Hematopoietic multipotent progenitor cell (in vitro differentiated cells): ENCODE results near the gene RARB. TPM values are rescaled to one million over a fixed set of nuclear protein-coding genes. Genes with fewer than 3 reads are reported as not detected.
A peak's percentile ranks its signal among the peaks of the same experiment; 100 is the strongest.

Experiments used
- DNase-seq, 3 donors: peaks; one replicate each; pipeline ENCODE4 v3.0.0-alpha.2; 2011 to 2015; ENCODE audit warnings: low read depth in 2 of 3, low spot score in 2 of 3
- total RNA-seq: library from RNA; depleted of rRNA; stranded (reverse); fragments of >200 nt; gene quantifications from one replicate; pipeline ENCODE4 v1.2.3, GENCODE V29; 2012

Gene RARB
- under 0.01 TPM for total RNA-seq

DNA sequence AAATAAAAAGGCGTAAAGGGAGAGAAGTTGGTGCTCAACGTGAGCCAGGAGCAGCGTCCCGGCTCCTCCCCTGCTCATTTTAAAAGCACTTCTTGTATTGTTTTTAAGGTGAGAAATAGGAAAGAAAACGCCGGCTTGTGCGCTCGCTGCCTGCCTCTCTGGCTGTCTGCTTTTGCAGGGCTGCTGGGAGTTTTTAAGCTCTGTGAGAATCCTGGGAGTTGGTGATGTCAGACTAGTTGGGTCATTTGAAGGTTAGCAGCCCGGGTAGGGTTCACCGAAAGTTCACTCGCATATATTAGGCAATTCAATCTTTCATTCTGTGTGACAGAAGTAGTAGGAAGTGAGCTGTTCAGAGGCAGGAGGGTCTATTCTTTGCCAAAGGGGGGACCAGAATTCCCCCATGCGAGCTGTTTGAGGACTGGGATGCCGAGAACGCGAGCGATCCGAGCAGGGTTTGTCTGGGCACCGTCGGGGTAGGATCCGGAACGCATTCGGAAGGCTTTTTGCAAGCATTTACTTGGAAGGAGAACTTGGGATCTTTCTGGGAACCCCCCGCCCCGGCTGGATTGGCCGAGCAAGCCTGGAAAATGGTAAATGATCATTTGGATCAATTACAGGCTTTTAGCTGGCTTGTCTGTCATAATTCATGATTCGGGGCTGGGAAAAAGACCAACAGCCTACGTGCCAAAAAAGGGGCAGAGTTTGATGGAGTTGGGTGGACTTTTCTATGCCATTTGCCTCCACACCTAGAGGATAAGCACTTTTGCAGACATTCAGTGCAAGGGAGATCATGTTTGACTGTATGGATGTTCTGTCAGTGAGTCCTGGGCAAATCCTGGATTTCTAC lies at the start of gene RARB:
Gene RARB, plus strand, starts transcription at position 322 of the 847 bp plus-strand sequence. Its CDS starts 469 bp downstream, at position 791.
- DNase-seq: peak in 2 of 3 donors; percentile 26 to 45

DNA sequence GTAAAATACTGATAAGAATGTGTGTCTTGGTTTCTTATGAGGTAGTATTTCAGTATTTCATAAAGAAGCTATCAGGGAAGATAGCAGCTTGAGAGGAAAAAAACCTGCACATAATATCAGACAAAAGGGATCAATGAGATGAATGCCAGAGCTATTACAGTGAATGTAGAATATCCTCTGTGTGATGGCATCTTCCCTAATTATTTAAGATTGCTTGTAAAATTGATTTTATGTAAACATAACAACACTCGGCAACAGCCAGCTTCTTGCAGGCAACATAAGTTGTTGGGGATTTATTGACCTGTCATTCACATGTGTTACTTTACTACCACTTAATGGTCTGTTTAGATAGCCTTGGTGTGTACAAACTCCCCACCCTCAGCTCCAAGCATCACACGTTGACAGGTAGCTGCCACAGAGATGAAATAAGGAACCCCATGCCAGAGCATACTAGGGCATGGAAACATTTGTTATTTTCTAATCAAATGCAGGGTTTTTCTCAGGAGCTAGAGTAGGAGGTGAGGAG lies 49.2 kb upstream of the RARB start:
- no peak for DNase-seq

DNA sequence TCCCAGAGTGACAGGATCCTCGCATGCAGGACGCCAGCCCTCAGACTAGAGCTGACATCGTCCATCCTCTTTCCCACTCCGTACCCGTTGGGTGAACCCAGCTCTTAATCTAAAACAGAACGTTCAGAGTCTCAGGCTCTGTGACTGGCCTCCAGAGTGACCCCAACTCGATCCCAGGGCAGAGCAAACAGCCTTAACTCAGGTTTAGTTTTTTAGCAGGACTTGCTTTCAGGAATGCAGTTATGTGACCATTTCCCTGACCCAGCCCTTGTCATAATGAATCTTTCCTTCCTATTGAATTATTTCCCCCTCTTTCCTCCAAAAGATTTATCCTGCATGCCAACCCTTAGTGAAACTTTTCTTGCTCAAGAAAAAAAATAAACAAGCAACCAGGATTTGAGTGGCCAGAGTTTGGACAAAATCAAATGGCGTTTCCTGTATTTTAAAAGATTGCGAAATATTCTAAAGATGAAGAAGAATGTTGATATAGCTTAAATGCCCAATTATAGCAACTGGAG lies 47.8 kb upstream of the RARB start:
- no peak for DNase-seq

DNA sequence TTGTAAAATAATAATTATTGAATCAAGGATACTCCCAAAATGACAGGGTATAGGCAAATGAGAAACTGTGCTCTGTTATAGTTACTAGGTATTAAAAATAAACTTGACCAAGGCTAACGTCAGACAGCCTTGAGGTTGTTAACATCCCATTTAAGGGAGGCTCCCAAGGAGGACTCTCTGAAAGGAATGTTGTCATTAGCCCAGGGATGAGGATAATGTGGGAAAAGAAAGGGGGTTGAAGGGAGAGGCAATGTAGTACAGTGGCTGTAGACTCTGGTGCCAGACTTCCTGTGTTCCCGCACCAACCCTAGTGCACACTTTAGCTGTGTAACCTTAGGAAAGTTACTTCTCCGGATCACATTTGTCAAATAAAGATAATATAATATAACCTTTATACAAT lies 47.0 kb upstream of the RARB start:
- no peak for DNase-seq

DNA sequence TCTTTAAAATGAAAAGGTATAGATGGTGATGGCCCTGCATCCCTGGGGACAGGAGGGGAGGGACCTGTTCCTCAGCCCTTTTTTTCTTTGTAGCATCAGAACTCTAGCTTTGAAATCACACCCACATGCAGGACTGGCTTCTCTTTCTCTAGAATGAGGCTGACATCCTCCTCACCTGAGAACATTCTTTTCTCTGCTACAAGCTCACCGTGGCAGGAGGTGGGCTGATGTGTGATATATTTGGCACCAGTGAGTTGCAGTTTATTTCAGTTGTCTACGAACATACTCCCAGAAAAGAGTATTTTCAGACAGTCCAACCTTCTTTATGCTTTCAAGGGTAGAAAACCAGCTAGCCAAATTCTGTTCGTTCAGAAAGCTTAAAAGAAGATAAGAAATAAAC lies 43.6 kb upstream of the RARB start:
- DNase-seq: no peak

DNA sequence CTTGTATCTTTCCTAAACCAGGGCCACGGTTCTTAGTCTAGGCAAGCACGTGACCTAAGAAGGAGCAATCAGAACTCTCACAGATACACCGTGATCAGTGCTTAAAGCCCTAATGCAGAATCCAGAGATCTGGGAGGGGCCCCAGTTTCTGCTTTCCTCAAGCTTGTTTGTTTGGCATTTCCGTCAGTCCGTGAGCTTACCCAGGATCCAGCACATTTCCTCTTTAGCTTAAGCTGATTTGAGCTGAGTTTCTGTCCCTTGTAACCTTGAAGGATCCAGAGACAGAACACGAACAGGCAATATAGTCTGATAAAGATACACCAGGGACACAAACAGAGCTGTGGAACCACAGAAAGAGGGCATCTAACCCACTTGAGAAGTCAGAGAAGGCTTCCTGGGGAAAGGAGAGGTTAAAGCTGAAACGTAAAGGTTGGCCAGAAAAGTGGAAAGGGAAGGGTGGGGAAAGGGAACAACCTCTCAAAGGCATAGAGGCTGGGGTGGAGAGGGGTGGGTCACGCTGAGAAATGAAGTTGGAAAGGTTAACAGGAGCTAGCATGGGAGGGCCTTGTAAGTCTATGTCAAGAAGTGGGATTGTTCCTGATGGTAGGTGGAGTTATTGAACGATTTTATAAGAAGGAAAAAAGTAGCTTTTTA lies 42.1 kb upstream of the RARB start:
- DNase-seq: no peak

DNA sequence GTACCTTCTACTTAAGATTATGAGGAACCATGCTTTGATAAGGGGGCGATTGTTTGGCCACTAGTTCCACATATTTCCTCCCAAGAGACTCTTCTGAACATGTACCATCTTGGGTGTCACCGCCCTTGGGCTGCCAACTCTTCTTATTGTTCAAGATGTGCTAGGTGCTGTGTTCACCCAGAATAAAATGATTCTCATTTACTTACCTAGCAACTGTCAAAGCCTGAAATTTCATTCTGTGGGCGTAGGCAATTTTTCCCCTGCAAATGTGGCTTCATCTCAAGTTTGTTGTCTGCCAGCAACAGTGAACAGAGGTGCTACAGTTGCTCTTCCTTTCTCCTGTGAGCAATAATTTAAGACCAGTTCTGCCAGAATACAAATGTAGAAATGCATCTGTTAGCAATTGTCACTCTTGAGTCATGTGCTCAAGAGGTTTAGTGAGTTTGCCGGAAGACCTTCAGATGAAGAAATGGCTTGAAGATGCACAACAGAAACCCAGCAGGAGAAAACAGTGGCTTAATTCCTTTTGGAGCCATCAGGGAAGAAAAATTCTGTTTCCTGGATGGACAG lies 41.3 kb upstream of the RARB start:
- no peak for DNase-seq

DNA sequence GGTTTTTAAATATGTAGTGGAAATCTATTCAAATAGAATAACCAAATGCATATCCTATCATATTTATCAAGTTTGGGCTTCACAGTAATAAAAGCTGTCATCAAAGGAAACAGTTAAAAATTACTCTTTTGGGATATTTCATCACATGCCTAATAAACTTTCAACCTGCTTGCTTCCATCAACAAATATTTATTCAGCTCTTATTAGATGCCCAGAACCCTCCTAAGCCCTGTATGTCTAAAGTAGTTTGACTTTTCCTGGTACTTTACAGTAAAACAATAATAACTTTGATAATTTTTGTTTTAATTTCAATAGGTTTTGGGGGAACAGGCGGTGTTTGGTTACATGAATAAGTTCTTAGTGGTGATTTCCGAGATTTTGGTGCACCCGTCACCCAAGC lies 37.5 kb upstream of the RARB start:
- DNase-seq: no peak

DNA sequence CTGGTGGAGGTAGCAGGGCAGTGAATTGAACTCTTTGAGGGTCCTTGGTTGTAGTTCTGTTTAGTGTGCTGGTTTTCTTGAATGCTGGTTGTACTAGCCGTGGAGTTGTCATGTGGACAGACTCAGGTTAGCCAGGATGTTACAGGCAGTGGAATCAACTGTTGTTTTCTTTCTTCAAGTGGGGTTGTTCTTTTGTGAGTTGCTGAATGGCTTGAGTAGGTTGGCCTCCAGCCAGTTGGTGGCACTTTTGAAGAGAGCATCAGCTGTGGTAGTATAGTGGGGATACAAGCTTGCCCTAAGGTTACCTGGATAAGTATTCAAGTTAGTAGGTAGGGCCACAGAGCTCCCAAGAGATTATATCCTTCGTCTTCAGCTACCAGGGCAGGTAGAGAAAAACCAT lies 31.8 kb upstream of the RARB start:
- DNase-seq: no peak

DNA sequence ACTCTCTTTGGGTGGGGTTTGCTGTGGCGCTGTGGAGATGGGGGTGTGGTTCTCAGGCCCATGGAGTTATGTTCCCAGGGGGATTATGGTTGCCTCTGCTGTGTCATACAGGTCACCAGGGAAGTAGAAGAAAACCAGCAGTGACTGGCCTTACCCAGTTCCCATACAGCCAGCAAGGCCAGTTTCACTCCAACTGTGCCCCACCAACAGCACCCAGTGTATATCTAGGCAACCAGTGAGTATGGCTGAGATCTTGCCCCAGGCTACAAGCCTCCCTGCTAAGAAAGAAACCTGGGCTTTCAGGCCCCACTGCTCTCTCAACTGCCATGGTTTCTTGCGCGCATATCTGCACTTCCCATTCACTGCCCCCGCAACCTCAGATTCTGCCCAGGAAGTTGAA lies 31.4 kb upstream of the RARB start:
- DNase-seq: no peak

DNA sequence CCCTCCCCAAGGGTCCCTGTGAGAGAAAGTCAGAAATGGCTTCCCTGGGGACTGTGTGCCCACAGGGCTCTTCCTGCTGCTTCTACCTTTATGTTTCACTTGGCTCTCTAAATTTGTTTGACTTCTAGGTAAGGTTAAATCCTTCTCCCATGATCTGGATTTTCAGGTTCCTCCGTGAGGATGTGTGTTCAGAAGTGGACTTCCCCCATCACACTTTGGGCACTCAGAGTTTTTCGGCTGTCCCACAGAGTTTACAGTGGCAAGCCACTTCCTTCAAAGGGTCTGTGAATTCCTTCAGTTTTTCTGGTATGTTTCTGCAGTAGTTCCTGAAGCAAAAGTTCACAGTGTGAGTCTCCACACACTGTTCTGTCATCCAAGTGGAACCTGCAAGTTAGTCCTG lies 30.9 kb upstream of the RARB start:
- DNase-seq: no peak

DNA sequence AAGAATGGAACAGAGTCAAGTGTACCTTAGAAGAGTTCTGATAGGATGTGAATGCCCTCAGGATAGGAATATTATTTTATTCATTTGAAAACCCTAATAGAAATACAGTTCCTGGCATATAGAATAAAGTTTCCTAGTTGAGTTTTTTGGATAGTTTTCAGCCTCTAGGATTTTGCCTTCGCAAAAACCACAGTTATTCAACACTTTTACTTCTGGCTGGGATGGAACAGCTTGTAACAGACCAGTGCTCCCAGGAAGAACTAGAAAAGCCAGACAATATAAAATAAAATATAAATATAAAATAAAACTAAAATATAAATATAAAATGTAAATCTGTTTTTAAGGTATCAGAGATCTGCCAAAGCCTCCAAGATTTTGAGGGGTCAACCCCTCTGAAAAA lies 27.5 kb upstream of the RARB start:
- DNase-seq: no peak

DNA sequence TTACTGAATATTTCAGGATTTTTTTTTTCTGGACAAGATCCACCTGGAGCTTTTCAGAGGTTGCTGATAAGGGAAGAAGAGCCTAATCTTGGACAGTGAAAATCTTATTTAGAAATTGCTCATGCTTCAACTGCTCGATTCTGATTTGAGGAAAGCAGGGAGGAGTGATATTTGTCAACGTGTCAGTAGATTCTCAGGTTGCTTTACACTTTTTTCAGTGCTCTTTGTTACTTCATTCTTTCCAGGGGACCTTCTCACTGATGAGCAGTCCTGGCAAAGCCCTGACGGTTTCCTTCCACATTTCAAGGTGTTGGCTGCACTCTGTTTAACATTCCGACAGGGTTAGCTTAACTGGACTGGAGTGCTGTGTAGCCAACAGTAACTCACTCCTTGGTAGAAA lies 24.1 kb upstream of the RARB start:
- DNase-seq: no peak

DNA sequence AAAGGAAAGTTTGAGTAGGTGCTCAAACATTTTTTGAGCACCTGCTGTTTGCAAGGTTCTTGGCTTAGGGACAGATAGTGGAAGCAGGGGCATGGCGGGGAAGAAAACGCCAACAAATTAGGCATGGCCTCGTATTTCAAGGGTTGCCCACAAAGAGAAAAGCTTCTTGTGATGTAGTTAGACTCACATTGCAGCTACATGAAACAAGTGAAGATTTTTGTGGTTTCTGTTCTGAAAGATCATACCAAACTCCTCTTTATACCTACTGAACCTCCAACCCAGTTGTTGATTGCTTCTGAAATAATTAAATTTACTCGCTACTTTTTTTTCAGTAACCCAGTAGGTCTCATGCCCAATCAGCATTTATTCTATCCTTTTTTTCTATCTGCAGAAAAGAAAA lies 23.5 kb upstream of the RARB start:
- DNase-seq: no peak

DNA sequence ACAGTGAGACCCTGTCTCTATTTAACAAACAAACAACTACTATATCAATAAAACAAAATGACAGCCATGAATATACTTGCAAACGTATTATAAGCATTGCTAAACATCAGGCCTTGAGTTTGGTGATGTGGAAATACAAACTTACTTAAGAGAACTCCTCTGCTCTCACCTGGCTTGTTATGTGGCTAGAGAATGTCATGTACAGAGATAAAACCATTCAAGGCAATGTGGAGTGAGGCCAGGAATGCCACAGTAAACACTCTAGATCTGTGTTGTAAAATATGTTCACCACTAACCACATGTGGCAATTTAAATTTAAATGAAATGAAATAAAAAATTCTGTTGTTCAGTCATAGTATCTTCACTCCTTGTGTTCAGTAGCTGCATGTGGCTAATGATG lies 22.7 kb upstream of the RARB start:
- no peak for DNase-seq

DNA sequence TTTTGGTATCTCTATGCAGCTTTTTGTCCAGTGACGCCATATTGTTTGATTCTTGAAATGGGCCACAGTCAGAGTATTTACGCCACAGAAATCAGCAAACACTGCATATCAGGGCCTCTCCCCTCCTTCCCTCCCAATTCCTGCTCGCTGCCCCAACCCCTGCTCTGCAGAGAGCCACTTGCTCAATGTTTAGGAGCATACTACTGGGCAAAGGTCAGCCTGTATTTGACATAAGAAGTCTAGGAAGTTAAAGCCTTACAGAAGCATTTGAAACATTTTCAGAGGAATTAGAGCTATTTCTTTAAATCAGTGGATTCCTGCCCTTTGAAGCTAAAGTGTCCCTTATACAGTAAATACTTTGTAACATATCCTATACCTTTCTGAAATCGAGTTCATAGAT lies 17.4 kb upstream of the RARB start:
- DNase-seq: no peak

DNA sequence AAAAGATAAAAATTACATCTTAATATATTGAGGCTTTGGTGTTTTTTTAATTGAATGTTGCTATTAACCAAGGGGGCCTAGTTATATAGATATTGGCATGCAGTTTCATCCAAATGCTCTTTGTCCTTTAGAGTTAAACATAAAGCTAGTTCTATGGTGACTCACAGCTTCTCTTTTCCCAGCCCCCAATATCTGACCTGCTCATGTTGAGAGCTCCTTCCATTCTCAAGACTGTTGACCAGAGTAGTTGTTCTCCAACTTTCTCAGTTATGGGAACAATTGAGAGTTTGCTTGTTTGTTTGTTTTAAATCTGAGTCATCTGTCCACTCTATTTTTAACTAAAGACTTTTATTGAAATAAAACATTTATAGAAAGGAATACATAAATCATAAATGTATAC lies 15.8 kb upstream of the RARB start:
- DNase-seq: no peak

DNA sequence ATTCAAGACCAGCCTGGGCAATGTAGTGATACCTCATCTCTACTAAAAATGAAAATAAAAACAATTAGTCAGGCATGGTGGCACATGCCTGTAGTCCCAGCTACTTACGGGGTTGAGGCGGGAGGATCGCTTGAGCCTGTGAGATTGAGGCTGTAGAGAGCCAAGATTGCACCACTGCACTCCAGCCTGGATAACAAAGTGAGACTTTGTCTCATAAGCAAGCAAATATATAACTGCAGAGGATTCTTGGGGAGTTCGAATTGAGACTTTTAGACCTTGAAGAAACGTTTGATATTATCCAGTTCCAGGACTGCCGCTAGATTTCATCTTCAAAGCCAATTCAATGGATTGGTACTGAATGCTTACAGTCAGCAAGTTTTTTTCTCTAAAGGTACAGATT lies 11.9 kb upstream of the RARB start:
- no peak for DNase-seq

DNA sequence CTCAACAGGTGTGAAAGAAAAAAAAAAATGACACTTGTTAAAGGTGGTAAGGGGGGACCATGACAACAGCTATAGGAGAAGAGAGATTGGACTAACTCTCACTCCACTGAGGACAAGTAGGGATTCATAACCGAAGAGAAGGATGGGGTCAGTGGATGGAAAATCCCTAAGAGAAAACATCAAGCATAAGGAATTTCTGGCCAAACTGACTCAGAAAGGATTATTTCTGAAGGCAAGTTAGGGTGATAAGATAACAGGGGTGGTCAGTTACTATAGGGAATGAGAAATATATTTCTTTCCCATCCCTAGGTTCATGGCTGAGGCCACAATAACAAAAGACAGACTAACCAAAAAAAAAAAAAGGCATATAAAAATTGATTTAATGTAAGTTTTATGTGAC lies 9.5 kb upstream of the RARB start:
- DNase-seq: no peak

DNA sequence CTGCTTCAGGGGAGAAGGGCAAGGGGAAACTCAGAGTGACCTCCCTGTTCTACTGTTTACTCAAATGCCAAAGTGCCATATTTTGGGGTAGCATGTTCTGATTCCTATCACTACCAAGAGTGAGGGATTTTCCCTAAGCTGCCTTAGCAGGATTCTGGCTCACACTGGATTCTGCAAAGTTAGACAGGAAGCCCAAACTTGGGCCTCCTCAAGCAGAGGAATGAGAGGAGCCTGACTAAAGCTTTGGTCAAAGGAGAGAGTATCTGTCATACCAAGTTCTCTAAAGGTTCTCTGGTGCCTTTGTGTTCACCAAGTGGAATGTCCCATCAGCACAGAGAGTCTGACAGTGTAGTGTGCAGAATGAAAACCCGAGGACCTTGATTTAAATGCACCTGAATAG lies 8.8 kb upstream of the RARB start:
- no peak for DNase-seq

DNA sequence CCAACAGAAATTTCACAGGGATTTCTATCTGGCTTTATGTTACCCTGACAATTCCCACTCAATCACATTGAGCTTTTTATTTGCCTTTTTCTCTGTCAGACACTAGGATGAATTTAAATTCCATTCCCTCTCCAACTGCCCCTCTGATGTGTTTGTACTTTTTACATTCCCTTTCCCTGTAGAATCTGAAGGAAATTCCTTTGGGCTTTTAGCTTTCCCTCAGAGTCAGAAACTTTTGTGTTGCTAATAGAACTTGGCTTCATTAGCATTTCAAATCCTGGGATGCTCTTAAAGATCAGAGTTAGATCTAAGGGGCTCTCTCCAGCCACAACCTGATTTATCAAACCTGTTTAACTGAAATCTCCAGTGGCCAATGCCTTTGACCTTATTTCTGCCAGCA lies 7.9 kb upstream of the RARB start:
- no peak for DNase-seq

DNA sequence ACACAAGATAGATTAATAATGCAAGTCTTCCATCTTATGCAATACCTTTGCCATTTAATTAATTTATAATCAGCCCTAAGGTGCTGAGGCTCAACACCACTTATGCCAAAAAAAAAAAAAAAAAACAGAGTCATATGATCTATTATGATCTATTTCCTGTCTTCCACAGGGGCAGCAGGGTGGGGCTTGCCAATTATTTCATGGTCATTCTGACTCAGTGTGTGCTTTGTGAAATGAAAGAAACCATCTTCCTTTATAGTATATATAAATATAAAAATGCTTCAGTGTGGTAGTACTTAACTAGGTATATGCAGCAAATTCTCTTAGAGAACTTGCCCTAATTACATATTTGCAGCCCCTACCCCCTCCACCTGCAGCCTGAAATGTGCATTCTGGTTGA lies 7.2 kb upstream of the RARB start:
- no peak for DNase-seq
